GM20431 (cell line): ENCODE data around the gene PCDHB12.
"Not testable (repeated sequence)": the region's sequence is repeated elsewhere in the genome, so short reads cannot be mapped to it uniquely, and the experiment has no call there.

ENCODE experiments used
- in situ Hi-C: fragments of 300-500 bp; cut with MseI, MboI; formaldehyde crosslinking; loops from one replicate; pipeline ENCODE4 v1.15.0; 2020; ENCODE audit warnings: low sequenced_read_pairs; ENCODE audit not compliant: unreplicated experiment

Gene PCDHB12

GRCh38 chr5:141201126-141201525 is 7.4 kb upstream of the PCDHB12 start:
- in situ Hi-C loops, result not testable (repeated sequence)

GRCh38 chr5:141201646-141202045 is 6.9 kb upstream of the PCDHB12 start:
- in situ Hi-C loops, result not testable (repeated sequence)

- in situ Hi-C loops, result not testable (repeated sequence)
These were observed 1.8 kb downstream of the PCDHB12 start for GRCh38 chr5:141210281-141210680.

- in situ Hi-C loops, result not testable (repeated sequence)
These were observed 2.3 kb downstream of the PCDHB12 start for GRCh38 chr5:141210849-141211248.

- in situ Hi-C loops, result not testable (repeated sequence)
These were observed 5.3 kb downstream of the PCDHB12 start, which contains the start of gene PCDHB13 for GRCh38 chr5:141213656-141214339. Gene PCDHB13, plus strand, starts transcription at chr5:141213919. Its CDS starts 205 bp downstream, at chr5:141214124.

GRCh38 chr5:141214583-141214982 is 6.1 kb downstream of the PCDHB12 start:
- in situ Hi-C loops, result not testable (repeated sequence)

- in situ Hi-C loops, result not testable (repeated sequence)
These were observed 7.0 kb downstream of the PCDHB12 start for GRCh38 chr5:141215504-141215903.

- in situ Hi-C loops, result not testable (repeated sequence)
These were observed 7.5 kb downstream of the PCDHB12 start for GRCh38 chr5:141216035-141216434.

- in situ Hi-C loops, result no loop called here
These were observed 14.7 kb downstream of the PCDHB12 start, which contains the start of gene PCDHB14 for GRCh38 chr5:141223112-141223783. Gene PCDHB14, plus strand, starts transcription at chr5:141223343. Its CDS starts 163 bp downstream, at chr5:141223506.

GRCh38 chr5:141224844-141225243 is 16.3 kb downstream of the PCDHB12 start:
- in situ Hi-C loops, result not testable (repeated sequence)

GRCh38 chr5:141225421-141225820 is 16.9 kb downstream of the PCDHB12 start:
- in situ Hi-C loops, result not testable (repeated sequence)

- in situ Hi-C loops, result no loop called here
These were observed 25.7 kb downstream of the PCDHB12 start for GRCh38 chr5:141234109-141234667.

- in situ Hi-C loops, result not testable (repeated sequence)
These were observed 27.4 kb downstream of the PCDHB12 start for GRCh38 chr5:141235922-141236321.

GRCh38 chr5:141236516-141237313 is 28.2 kb downstream of the PCDHB12 start:
- in situ Hi-C loops, result no loop called here

- in situ Hi-C loops, result no loop called here
These were observed 33.0 kb downstream of the PCDHB12 start for GRCh38 chr5:141241496-141241895.

- in situ Hi-C loops, result no loop called here
These were observed 36.8 kb downstream of the PCDHB12 start, which contains the start of gene PCDHB15 for GRCh38 chr5:141245250-141245717. Gene PCDHB15, plus strand, starts transcription at chr5:141245395. Its CDS starts 184 bp downstream, at chr5:141245579.

- in situ Hi-C loops, result not testable (repeated sequence)
These were observed 38.5 kb downstream of the PCDHB12 start for GRCh38 chr5:141246971-141247370.

- in situ Hi-C loops, result not testable (repeated sequence)
These were observed 38.9 kb downstream of the PCDHB12 start for GRCh38 chr5:141247434-141247833.

GRCh38 chr5:141250576-141250975 is 42.1 kb downstream of the PCDHB12 start:
- in situ Hi-C loops, result no loop called here

GRCh38 chr5:141258464-141258863 is 49.9 kb downstream of the PCDHB12 start:
- in situ Hi-C loops, result no loop called here
